ENCODE results near the gene ENGASE.

Gene ENGASE

GRCh38 chr17:79094261-79094660, 19.6 kb downstream of the ENGASE start:
- no peak for DNase-seq (ENCODE audit: low read depth)

GRCh38 chr17:79095345-79096055, 20.9 kb downstream of the ENGASE start:
- no peak for DNase-seq (ENCODE audit: low read depth)

- DNase-seq (ENCODE audit: low read depth): no peak
Observed at GRCh38 chr17:79096477-79096876, 21.9 kb downstream of the ENGASE start.

DNA sequence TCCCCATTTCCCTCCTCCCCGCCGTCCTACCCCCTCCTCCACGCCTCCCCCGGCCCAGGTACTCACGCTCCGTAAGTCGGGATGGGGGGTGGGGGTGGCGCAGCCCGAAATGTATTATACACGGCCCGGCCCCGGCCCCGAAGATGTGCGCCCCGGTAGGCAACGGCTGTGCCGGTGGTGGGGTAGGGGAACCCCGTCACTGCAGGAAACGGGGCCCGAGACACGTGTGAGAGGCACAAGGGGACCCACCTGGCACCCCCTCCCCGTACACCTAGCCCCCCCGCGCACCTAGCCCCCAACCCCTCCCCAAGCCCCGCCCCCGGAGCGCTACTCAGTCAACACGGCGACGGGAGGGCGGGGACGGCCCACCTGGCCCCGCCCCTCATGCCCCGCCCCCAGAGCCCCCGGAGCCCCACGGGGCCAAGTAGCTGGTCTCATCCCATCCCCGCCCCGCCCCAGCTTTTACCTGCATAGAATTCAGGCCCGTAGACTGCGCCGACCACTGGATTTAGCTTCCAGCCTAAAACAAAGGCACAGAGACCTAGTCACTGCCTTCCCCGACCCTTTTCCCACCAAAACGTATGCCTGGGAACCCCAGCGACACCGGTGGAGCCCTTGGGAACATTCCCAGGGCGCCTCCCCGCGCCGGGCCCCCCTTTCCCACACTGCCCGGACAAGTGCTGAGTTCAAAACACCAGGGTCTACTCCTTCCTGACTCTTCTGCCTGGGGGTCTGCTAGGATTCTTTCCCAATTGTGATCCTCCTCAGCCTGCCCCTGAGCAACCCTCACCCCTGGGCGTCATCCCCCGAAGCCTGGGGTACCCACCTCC, 22.8 kb downstream of the ENGASE start:
- DNase-seq (ENCODE audit: low read depth): no peak

DNA sequence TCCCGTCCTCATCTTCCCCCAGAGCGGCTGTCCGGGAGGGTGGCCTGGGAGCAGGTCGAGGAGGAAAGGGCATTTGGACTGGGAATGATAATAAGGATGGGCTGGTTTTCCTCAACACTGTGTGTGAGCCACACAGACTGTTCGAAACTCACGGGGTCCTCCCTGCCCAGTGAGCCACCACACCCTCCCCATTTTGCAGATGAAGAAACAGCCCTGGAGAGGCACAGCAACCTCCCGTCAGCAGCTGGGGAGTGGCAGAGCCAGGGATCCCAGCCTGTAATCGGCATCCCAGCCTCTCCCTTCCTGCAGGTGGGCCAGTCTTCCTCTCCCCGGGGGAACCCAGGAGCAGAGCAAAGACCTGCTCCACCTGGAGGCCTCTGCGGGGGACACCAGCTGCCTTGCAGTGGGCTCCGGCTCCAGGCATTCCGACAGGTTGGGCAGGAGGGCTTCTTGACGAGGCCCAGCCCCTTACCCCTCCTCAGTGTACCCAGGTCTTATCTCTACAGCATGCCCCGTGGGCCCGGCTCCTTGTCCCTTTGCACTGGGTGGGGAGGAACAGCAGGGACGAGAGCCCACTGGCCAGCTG, 23.8 kb downstream of the ENGASE start:
- DNase-seq (ENCODE audit: low read depth): no peak

DNA sequence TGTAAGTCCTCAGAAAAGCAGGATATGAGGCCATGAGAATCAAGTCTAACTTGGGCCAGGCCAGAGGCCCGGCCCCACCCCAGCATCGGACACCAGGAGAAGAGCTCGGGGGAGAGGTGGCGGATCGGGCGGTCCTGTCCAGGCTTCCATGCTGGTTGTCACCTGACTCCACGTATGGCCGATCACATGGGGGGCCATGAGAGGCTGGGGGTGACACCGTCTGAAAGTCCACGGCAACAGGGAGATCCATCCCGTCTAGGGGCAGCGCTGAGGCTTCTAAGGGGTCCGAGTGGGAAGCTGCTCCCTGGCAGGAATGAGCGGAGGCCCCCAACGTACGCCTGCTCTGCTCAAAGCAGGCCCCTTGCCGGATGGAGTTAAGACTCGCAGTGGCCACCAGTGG, 25.8 kb downstream of the ENGASE start:
- DNase-seq (ENCODE audit: low read depth): no peak

DNA sequence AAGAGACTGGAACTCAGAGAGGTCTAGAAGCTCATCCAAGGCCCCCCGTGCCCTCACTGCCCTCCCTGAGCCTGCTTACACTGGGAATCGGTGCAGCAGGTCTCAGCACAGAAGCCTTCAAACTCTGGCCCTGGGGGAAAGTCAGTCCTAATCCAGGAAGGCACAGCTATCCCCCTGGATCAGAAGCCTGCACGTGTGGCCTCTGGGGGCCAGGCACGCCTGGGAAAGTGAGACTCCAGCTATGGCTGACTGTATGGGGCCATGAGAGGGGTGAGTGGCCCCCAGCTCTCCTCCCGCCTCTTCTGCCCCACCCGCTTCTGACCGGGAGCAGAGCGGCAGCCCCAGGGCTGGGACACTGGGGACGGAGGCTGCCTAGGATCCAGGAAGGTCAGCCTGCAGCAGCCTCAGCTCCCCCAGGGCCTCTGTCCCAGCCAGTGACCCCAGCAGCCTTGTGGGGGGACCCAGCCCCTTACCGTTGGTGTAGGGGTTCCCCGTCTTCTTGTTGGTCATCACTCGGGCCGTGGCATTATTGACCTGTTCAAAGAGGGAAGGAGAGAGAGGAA, 26.6 kb downstream of the ENGASE start:
- no peak for DNase-seq (ENCODE audit: low read depth)

DNA sequence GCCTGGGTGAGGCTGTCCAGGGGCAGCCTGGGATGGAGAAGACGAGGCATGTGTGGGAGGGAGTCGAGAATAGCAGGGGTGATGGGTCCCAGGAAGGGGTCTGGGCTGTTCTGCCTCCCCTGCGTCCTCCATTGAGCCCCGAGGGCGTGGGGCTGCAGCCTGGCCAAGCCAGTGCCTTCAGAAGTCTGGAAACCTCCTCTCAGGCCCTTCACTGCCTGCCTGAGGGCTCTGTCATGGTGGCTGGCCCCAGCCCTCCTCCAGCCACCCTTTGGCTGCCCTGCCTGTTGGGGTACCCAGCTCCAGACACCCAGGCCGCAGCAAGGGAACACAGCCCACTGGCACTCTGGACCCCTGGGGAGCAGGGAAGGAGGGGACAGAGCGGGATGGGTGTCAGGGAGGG, 27.6 kb downstream of the ENGASE start:
- DNase-seq (ENCODE audit: low read depth): no peak

GRCh38 chr17:79104898-79105600, 30.4 kb downstream of the ENGASE start:
- DNase-seq (ENCODE audit: low read depth): no peak

GRCh38 chr17:79105937-79106336, 31.3 kb downstream of the ENGASE start:
- DNase-seq (ENCODE audit: low read depth): no peak

- DNase-seq (ENCODE audit: low read depth): no peak
Observed at GRCh38 chr17:79106958-79107357, 32.3 kb downstream of the ENGASE start.

GRCh38 chr17:79107499-79108231, 33.0 kb downstream of the ENGASE start:
- DNase-seq (ENCODE audit: low read depth): no peak

DNA sequence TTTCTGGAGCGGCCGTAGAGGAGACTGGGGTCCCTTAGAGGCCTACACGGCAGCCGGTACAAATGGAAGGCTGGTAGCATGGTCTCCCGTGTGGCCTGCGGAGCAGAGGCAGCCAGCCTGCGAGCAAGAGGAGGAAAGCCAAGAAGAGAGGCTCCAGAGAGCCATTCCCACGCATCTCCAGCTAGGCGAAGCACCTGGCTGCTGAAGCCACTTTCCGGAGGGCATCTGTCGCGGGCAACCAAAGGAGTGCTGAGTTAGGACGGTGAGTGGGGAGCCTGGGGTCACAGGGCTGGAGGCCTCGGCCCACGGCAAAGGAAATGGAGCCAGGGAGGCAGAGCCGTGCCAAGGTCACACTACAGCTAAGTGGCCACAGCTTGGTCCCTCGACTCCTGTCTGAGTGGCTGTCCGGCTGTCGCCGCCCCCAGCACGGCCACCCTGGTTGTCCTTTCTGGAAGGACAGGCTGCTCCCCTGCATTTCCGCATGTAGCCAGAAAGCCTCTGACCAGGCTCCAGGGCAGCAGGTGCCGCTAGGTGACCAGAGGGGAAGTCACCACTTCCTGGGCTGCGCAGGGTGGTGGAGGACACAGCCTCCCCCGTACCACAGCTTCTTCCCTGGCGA, 33.7 kb downstream of the ENGASE start:
- no peak for DNase-seq (ENCODE audit: low read depth)

- DNase-seq (ENCODE audit: low read depth): no peak
Observed at GRCh38 chr17:79108870-79109269, 34.2 kb downstream of the ENGASE start.

- DNase-seq (ENCODE audit: low read depth): no peak
Observed at GRCh38 chr17:79109584-79109983, 35.0 kb downstream of the ENGASE start.

GRCh38 chr17:79111097-79111496, 36.5 kb downstream of the ENGASE start:
- DNase-seq (ENCODE audit: low read depth): no peak

DNA sequence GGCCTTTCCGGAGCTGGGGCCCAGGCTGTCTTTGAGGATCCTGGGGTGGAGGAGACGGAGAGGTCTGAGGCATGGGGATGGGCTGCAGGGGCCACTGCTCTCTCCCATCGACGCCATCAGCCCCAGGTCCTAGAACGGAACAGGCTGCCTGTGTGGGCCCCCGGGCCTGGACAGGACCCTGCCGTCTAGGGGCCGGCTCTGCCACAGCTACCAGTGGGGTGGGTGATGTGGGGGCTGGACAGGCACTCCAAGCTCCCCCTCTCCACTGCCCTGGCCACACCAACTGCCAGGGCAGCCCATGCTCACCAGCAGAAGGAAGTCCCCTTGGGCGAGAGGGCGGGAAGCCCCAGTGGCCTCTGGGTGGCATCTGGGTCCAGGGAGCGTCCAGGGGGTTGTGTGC, 37.8 kb downstream of the ENGASE start:
- DNase-seq (ENCODE audit: low read depth): no peak

DNA sequence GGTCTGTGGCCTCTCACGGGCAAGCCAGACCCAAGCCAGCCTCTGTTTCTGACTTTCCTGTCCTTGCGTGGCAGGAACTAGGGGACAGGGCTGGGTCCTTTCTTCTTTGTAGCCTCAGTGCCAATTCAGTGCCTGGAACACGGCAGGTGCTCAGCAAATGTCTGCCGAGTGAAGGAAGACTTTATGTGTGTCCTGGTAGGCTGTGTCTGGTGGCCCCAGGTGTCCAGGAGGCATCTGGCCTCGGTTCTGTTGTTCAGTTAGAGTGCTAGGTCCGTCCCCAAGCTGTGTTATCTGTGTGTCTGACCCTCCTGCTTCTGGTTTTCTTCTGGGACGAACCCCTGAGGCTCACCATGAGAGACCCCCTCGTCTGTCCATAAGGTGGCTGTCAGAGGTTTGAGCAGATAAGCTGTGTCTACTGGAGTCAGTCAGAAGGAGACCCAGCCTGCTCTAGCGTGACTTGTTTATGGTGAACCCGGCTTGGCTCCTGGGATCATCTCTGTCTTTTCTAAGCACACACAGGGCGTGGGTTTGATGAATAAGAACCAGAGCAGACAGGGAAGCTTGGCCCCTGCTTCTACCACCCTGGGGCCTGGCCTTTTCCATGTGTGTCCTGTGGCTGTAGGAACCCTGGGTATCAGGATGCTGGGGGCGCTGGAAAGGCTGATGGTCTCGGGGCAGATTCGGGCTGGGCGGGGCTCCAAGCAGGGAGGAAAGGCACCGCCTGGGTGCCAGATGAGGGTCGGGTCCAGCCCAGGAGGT, 39.3 kb downstream of the ENGASE start:
- no peak for DNase-seq (ENCODE audit: low read depth)

DNA sequence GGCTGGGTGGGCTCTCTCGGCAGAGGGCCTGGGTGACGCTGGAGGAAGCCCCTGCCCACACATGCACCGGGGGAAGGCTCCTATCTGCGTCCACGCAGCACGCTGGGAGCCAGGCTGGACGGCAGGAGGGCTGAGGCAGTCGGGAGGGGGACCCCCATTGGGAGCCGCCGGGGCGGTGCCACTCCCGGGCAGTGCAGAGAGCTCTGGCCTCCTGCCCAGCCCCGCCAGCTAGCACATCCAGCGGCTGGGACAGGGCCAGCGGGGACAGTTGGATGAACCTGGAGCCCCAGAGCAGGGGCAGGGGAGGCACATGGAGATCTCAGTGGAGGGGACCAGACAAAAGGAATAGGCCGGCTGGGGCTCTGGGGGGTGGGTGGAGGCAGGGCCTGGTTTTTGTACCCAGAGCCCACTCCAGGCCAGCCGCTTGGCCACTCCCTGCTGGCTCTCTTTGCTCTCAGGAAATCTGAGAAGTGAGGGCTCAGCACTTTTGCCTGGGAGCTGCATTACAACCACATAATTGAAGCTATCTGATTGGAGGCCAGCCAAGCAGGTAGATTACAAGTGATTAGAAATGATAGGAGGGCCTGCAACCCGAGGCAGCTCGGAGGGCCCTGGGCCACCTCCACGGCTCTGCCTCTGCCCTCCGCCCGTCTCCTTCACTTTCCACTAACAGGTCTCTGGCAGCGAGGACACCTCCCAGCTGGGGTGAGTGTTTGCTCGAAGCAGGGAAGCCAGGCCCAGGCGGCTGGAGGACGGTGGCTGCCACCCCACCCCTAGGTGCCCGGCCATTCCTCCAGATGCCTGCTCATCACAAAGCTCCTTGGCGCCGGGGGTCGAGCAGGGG, 40.1 kb downstream of the ENGASE start:
- DNase-seq (ENCODE audit: low read depth): no peak

All from CMK (cell line).